Stromal cell of bone marrow (primary cell): ENCODE results near the gene PIP5KL1.

Source experiments
- DNase-seq: peaks from one replicate; pipeline ENCODE4 v3.0.0-alpha.2; 2012; ENCODE audit warnings: low read depth

Gene PIP5KL1

DNA sequence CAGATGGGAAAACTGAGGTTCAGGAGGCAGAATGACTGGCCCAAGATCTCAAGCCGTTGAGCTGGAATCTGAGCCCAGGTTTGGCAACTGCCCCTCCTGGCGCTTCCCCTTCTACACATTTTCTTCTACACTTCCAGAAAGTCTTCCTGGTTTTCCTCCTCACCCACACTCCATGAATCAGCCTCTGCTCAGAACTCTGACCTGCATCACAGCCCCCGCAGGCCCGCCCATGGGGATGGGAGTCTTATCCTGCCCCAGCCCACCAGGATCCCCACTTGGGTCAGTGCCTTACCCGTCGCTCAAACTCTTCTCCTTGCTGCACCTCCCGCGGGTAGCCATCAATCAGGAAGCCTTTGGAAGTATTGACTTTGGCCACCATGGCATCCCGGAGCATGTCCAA, 59.0 kb downstream of the PIP5KL1 start:
- DNase-seq = no peak

DNA sequence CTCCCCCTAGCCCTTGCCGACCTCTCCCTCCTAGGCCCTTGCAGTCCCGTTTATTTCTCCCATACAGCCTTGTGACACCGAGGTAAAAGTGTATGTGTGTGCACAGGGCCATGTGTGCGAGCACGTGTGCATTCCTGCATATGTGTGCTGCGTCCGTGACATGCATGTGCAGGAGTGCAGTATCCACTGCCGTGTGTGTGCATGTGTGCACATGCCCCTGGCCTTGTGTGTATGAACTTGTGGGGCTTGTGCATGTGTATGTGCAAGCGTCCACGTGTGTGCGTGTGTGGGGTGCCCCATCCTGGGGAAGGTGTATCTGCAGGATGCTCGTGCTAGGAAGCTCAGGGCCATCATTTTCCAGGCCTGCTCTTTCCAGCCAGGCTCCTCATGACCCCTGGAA, 59.7 kb downstream of the PIP5KL1 start:
- DNase-seq = no peak
